Adipocyte (in vitro differentiated cells): Measurements from ENCODE around the gene PRRT1B.

Experiments used
- DNase-seq: peaks from one replicate; pipeline ENCODE4 v3.0.0-alpha.2; 2015; ENCODE audit warnings: low read depth
- H3K27me3 ChIP-seq: replicated peaks from 2 replicates; pipeline ENCODE4 v1.7.0; 2013; ENCODE audit warnings: mild to moderate bottlenecking, low read length, moderate library complexity; ENCODE audit not compliant: control insufficient read depth, insufficient read depth
- H3K36me3 ChIP-seq: 2 replicates; pipeline ENCODE4 v1.7.0; 2013; ENCODE audit warnings: low read length, mild to moderate bottlenecking, moderate library complexity; ENCODE audit not compliant: control insufficient read depth, insufficient read depth, severe bottlenecking
- H3K4me1 ChIP-seq: 2 replicates; pipeline ENCODE4 v1.7.0; 2013; ENCODE audit warnings: mild to moderate bottlenecking, low read length, moderate library complexity; ENCODE audit not compliant: control insufficient read depth, insufficient read depth
- H3K4me3 ChIP-seq: 2 replicates; pipeline ENCODE4 v1.7.0; 2013; ENCODE audit warnings: mild to moderate bottlenecking, low read length, moderate library complexity
- H3K9ac ChIP-seq: 2 replicates; pipeline ENCODE4 v1.7.0; 2013; ENCODE audit warnings: mild to moderate bottlenecking, low read length, moderate library complexity
- H3K9me3 ChIP-seq: 2 replicates; pipeline ENCODE4 v1.7.0; 2013; ENCODE audit warnings: mild to moderate bottlenecking, low read length, moderate library complexity; ENCODE audit not compliant: control insufficient read depth

The PRRT1B gene

DNA sequence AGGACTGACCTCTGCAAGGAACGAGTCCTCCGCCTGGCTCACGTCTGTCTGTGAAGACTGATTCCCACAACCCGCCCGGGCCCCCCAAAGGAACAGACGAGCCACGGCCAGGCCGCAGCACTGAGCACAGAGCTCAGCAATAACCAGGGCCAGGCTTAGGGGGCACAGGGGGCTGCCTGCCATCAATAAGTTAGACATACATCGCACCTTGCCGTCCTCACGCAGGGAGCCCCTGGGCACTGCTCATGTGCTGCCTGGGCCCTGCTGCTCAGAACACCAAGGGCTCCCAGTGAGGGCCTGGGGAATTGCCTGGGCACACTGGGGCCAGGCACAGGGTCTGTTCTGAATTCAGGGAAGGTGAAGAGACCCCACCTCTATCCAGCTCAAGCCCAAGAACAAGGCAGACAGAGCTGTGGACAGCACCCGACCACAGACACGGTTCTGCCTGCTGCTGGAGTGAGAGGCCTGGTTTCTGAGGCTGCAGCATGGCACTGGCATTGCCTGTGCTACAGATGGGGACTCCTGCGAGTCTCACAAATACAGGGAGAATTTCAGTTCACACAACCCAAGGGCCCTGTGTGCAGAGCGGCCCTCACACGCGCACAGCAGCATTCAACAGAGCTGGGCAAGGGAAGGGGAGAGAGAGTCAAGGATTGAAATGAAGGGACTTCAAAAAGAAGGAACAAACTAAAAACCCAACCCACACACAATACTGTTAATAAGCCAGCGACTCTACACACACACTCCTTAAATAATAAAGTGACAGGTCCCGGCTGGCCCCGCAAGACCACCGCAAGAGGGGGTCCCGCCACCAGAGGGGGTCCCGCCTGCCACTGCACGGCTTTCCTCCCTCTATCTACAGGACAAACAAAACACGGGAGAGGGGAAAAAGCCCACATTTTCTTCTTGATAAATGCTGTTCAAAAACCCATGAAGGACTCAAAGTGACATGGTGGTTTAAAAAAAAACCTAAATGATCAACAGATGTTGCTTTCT is 32.0 kb downstream of the PRRT1B start:
- Histone ChIP-seq H3K27me3 (no peaks in the 10 kb centered on the region), H3K36me3 (peaks cover 45% of the 10 kb centered on the region), H3K9ac (no peak overlapping the region), H3K4me3 (no peak overlapping the region), H3K4me1 (no peaks in the 10 kb centered on the region), H3K9me3 (no peaks in the 10 kb centered on the region)
- no peak for DNase-seq

DNA sequence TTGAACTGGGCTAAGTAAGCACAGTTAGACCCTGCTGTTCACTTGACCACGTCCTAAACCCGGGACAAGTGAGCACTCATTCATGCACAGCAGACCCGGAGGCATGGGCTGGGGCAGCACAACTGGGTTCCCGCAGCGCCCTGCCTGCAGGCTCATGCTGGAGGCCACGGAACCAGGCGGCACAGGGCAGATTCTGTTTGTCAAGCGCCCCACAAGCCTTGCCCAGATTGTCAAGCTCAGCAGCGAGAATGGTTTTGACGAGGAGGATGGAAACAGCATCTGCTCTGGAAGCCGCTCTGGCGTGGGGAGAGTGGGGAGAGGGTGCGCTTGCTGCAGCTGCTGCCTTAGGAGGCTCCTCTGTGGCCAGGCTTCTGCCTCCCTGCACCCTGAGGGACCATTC is 32.7 kb downstream of the PRRT1B start:
- peaks cover 44% of the 10 kb centered on the region for H3K36me3 ChIP-seq
- H3K9me3 ChIP-seq = no peaks in the 10 kb centered on the region
- H3K9ac ChIP-seq = no peak overlapping the region
- DNase-seq = no peak
- H3K4me3 ChIP-seq = no peak overlapping the region
- H3K27me3 ChIP-seq = no peaks in the 10 kb centered on the region
- H3K4me1 ChIP-seq = no peaks in the 10 kb centered on the region

DNA sequence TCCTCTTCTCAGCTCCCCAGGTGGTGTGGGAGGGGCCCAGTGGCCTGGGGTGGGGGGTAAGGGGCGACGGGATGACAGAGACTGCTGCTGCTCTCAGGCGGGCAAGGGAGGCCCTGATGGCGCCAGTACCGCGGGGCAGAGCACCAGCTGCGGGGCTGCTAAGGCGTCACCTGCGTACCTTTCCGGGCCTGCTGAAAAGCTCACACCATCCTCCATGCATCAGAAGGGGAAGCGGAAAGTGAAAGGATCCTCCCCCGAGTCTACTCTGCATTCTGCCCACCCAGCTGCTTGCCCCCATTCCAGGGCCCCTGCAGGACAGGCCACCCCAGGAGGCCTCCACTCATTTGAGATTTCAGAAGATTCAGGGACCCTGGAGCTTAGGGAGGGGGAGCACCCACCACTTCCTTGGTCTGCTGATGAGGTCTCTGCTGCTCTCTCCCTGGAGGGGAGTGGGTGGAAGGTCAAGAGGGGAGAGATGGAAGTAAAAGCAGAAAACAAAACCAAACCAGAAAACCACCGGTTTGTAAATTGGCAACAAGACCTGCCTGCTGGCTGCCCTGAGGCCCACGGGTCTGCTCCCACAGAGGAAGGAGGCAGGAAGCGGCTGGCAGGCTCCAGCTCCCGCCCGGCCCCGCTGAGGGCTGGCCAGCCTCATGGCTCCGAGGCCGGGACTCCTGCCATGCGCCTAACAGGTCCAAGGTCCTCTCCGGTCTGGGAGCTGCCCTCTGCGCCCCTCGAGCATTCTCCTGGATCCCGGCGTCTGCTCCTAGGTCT is 33.6 kb downstream of the PRRT1B start:
- DNase-seq = no peak
- Histone ChIP-seq H3K27me3 (no peaks in the 10 kb centered on the region), H3K36me3 (peaks cover 53% of the 10 kb centered on the region), H3K9me3 (no peaks in the 10 kb centered on the region), H3K9ac (no peak overlapping the region), H3K4me1 (no peaks in the 10 kb centered on the region), H3K4me3 (no peak overlapping the region)

DNA sequence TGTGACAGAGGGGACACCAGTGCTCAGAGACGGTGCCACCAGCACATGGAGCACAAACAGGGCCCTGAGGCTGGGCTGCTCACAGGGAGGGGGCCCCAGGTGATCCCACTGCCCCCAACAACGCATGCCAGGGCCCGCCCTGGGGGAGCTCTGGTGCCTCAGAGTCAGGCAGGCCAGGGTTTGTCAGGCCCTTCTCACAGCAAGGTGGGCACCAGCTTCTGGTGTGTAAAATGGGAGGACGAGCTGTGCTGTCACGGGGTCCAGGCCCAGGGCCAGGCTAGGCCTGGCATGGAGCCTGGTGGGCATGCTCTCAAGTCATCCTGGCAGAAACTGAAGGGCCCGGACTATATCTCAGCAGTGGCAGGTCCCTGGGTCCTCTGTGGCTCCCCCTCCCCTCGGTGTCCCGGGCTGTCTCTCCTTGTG is 34.5 kb downstream of the PRRT1B start:
- Histone ChIP-seq H3K4me1 (no peaks in the 10 kb centered on the region), H3K9ac (no peak overlapping the region), H3K27me3 (no peaks in the 10 kb centered on the region), H3K4me3 (no peak overlapping the region), H3K36me3 (peaks cover 62% of the 10 kb centered on the region), H3K9me3 (no peaks in the 10 kb centered on the region)
- no peak for DNase-seq

DNA sequence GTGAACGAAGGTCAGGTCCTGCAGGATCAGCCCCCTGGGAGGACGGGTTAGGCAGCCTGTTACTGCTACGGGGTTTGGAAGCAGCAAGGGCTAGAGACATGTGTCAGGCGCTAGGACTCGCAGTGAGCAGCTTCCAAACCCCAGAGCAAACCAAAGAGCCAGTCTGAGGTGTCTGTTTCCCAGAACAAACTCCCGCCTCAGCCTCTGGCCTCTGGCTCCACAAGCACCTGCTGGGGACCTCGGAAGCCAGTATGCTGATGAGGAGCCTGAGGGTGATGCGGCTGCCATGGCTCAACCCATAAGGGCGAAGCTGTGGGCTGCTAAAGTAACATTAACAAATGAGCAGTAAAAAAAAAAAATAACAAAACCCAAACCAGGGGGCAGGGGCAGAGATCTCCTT is 35.0 kb downstream of the PRRT1B start:
- no peaks in the 10 kb centered on the region for H3K4me1 ChIP-seq
- DNase-seq = no peak
- H3K9ac ChIP-seq = no peak overlapping the region
- H3K9me3 ChIP-seq = no peaks in the 10 kb centered on the region
- no peaks in the 10 kb centered on the region for H3K27me3 ChIP-seq
- H3K36me3 ChIP-seq = peaks cover 68% of the 10 kb centered on the region
- no peak overlapping the region for H3K4me3 ChIP-seq

DNA sequence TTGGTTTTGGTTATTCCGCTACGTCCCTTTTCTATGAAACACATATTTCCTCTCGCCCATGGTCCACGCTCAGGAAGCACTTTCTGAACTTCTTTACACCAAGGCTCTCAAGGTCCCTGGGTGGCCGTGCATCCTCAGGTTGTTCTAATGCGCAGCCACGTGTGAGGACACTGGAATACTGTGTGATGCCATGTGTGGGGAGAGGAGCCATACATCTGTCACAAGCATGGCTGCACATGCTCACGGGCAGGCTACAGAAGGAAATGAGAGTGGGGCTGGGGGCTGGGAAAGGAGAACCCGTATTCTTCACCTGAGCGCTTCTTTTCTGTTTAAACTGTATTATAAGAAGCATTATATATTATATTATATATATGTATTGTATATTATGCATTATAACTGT is 36.7 kb downstream of the PRRT1B start:
- Histone ChIP-seq H3K9ac (no peak overlapping the region), H3K9me3 (no peaks in the 10 kb centered on the region), H3K4me1 (no peaks in the 10 kb centered on the region), H3K4me3 (no peak overlapping the region), H3K27me3 (no peaks in the 10 kb centered on the region), H3K36me3 (peaks cover 72% of the 10 kb centered on the region)
- no peak for DNase-seq

DNA sequence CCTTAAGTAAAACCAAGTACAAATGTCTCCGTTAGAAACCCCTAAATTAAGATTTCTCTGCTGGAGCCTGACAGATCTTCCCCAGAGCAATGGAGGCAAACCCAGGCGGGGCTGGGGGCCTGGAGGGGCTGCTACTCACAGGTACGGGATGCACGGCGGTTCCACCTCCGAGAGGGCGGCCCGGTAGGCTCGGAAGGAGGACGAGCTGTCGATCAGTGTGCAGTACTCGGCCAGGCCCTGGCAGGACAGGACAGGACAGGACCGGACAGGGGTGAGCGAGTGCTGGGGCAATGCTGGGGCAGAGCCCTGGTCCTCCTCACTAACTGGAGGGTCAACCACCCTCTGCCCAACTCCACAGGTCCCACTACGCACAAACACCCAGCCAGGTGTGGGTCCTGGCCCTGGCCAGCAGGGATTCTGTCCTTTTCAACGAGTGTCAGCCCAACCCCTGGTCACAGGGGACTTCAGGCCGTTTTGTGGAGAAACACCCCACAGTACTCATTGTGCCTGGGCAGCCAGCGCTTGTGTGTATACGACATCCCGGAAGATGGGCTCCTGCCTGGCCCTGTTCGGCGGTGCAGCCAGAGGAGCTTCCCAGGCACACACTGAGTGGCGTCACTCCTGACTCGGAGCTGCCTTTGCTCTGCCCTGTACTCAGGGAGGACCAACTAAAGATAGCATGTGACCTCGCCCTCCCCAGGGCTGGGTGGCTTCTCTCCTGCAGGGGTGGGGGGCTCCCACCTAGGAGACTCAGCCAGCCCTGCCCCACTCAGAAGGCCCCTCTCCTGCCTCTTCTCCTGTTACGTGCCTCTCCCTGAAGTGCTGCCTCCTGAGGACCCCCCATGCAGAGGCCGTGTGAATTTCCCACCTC is 37.4 kb downstream of the PRRT1B start:
- no peak overlapping the region for H3K4me3 ChIP-seq
- no peaks in the 10 kb centered on the region for H3K4me1 ChIP-seq
- DNase-seq = no peak
- H3K36me3 ChIP-seq = peaks cover 74% of the 10 kb centered on the region
- H3K9ac ChIP-seq = no peak overlapping the region
- H3K9me3 ChIP-seq = no peaks in the 10 kb centered on the region
- H3K27me3 ChIP-seq = no peaks in the 10 kb centered on the region

DNA sequence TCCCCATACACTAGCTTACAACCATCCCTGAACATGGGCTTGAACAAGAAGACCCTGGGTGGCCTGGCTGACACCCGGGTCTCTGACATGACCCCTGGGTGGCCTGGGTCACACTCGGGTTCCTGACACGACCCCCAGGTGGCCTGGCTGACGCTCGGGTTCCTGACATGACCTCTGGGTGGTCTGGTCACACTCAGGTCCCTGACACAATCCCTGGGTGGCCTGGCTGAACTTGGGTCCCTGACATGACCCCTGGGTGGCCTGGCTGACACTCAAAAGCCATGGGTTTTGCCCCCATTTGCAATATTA is 38.0 kb downstream of the PRRT1B start:
- Histone ChIP-seq H3K36me3 (peaks cover 73% of the 10 kb centered on the region), H3K27me3 (no peaks in the 10 kb centered on the region), H3K9ac (no peak overlapping the region), H3K4me1 (no peaks in the 10 kb centered on the region), H3K9me3 (no peaks in the 10 kb centered on the region), H3K4me3 (no peak overlapping the region)
- no peak for DNase-seq

DNA sequence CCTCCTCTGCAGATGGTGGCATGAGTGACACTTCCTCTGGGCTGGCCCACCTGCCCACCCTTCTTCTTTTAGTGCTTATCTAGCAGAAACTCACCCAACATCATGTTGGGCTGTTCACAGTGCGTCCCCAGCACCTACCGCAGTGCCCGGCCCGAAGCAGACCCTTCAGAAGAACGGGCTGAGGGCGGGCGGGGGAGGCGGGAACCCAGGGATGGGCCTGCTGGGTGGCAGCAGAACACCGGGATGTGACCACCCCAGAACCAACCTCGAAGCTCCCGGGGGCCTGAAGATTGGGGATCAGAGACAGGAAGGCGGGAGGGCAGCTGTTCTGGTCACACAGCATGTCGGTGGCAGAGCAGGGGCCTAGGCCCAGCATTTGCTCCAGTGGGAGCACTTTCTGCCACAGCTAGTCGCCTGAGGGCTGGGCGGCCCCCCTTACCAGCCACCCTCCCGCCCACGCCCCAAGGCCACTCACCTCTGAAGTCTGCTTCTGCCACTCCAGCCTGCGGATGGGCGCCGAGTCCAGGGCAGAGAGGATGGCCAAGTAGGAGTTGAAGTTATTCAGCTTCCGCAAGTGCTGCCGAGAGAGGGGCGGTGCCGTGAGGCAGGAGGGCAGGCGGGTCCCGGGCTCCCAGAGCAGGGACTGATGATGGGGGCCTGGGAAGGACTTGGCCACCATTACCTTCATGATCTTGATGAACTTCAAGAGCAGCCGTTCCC is 38.7 kb downstream of the PRRT1B start:
- no peak for DNase-seq
- H3K4me3 ChIP-seq = no peak overlapping the region
- no peaks in the 10 kb centered on the region for H3K27me3 ChIP-seq
- no peak overlapping the region for H3K9ac ChIP-seq
- H3K9me3 ChIP-seq = no peaks in the 10 kb centered on the region
- peaks cover 74% of the 10 kb centered on the region for H3K36me3 ChIP-seq
- H3K4me1 ChIP-seq = no peaks in the 10 kb centered on the region

DNA sequence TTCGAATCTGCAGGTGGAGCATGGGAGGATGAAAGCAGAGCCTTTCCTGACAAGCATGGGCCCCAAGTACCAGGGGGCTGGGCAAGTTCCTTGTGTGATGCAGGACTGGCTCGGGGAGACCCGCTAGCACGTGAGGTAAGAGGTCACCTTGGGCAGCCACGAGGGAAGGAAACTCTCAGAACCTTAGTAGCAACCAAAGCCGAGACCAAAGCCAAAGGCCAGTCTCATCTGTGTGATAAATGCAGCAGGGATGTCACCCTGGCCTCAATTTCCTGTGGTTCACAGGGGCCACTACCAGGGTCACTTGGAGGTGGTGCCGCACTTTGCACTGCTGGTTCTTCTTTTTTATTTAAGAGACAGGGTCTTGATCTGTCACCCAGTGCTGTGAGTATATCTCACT is 39.5 kb downstream of the PRRT1B start:
- peaks cover 72% of the 10 kb centered on the region for H3K36me3 ChIP-seq
- H3K9me3 ChIP-seq = no peaks in the 10 kb centered on the region

More for the DNA sequence above, 39.5 kb downstream of the PRRT1B start:
- Histone ChIP-seq H3K27me3 (no peaks in the 10 kb centered on the region), H3K4me3 (no peak overlapping the region), H3K9ac (no peak overlapping the region), H3K4me1 (no peaks in the 10 kb centered on the region)
- no peak for DNase-seq
